Large intestine (tissue), 3 donors: ENCODE results near the gene DLD. TPM values are rescaled to one million over a fixed set of nuclear protein-coding genes. Genes with fewer than 3 reads are reported as not detected.

Experiments used
- DNase-seq, 2 donors: peaks; one replicate each; pipeline versions ENCODE4 v3.0.0 to v3.0.0-alpha.2; 2013
- H3K27ac ChIP-seq: one replicate; pipeline ENCODE4 v1.5.1; 2013; ENCODE audit warnings: low read length
- H3K27me3 ChIP-seq: 2 replicates; pipeline ENCODE4 v1.6.1; 2013; ENCODE audit warnings: low read length; ENCODE audit not compliant: control insufficient read depth, insufficient read depth
- H3K36me3 ChIP-seq: 2 replicates; pipeline ENCODE4 v1.6.1; 2013; ENCODE audit warnings: low read length; ENCODE audit not compliant: control insufficient read depth, insufficient read depth
- H3K4me1 ChIP-seq: one replicate; pipeline ENCODE4 v1.6.1; 2013; ENCODE audit warnings: low read length; ENCODE audit not compliant: control insufficient read depth, insufficient read depth
- H3K4me3 ChIP-seq: one replicate; pipeline ENCODE4 v1.5.1; 2013; ENCODE audit warnings: low read length
- H3K9me3 ChIP-seq: one replicate; pipeline ENCODE4 v1.6.1; 2013; ENCODE audit warnings: mild to moderate bottlenecking, low read depth, low read length, moderate library complexity; ENCODE audit not compliant: control insufficient read depth
- WGBS: methylation state at CpG from one replicate; pipeline ENCODE4 v1.1.5; 2013; ENCODE audit warnings: low lambda C conversion rate; ENCODE audit not compliant: insufficient coverage; 5-methylcytosine and 5-hydroxymethylcytosine counted together
- polyA plus RNA-seq: library from polyadenylated mRNA; unstranded; fragments of 120-200 nt; gene quantifications from one replicate; pipeline ENCODE4 v1.2.1, GENCODE V29; 2013

The DLD gene
- polyA plus RNA-seq, 1 donor, result 100 TPM

DNA sequence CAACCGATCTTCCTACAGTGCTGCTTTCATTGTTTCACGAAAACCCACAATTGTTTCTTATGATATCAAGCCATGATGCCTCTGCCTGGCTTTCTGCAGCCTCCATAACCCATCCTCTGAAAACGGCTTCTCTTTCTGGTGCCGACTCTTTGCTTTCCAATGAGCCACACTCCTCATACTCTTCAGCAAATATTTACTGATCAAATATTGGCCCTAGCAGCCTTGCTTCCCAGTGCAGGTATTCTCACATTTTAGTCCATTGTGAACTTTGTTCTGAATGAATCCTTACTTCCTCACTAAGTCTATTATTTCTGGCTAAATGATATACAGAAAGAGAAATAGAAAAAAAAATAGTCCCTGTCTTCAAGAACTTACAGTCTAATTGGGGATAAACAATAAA, 76.4 kb downstream of the DLD start:
- 34% methylated on average over 3 of the region's 4 CpGs for WGBS
- Histone ChIP-seq H3K27me3 (no peaks in the 10 kb centered on the region), H3K27ac (no peak overlapping the region), H3K36me3 (peaks cover 74% of the 10 kb centered on the region), H3K4me3 (no peak overlapping the region), H3K9me3 (no peaks in the 10 kb centered on the region), H3K4me1 (no peaks in the 10 kb centered on the region)
- no peak for DNase-seq

DNA sequence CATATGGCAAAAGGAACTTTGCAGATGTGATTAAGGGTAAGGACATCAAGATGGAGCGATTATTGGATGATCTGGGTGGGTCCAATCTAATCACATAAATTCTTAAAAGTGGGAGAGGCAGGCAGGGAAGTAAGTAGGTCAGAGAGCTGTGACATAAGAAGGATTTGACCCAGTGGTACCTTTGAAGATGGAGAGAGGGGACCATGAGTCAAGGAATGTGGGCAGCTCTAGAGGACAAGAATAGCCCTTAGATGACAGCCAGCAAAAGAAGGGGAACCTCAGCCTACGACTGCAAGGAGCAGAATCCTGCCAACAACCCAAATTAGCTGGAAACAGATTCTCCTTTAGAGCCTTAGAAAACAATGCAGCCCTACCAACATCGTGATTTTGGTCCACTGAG, 77.5 kb downstream of the DLD start:
- no peaks in the 10 kb centered on the region for H3K27me3 ChIP-seq
- no peaks in the 10 kb centered on the region for H3K9me3 ChIP-seq
- H3K36me3 ChIP-seq, result peaks cover 74% of the 10 kb centered on the region
- H3K4me3 ChIP-seq, result no peak overlapping the region
- 100% methylated on average over 1 of the region's 3 CpGs for WGBS
- no peaks in the 10 kb centered on the region for H3K4me1 ChIP-seq
- DNase-seq, result no peak
- H3K27ac ChIP-seq, result no peak overlapping the region

DNA sequence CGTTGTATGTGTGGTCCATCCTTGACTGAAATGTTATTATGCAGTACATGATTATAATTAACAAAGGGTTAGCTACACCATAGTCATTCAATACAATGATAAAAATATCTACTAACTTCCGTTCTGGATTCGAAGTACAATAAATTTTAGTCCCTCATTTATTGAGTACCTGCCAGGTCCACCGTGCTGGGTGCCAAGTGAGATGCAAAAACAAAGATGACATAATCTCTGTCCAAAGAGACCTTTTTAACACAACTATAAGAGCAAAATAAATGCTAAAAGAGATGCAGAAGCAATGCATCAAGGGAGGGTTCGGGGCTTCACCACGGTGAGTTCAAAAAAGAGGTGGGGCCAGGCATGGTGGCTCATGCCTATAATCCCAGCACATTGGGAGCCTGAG, 78.9 kb downstream of the DLD start:
- H3K4me3 ChIP-seq, result no peak overlapping the region
- no CpG with 5 or more reads among the region's 6 CpGs for WGBS
- no peak overlapping the region for H3K27ac ChIP-seq
- H3K27me3 ChIP-seq, result no peaks in the 10 kb centered on the region
- DNase-seq, result no peak
- no peaks in the 10 kb centered on the region for H3K4me1 ChIP-seq
- H3K36me3 ChIP-seq, result peaks cover 72% of the 10 kb centered on the region
- H3K9me3 ChIP-seq, result no peaks in the 10 kb centered on the region

Other genes starting within 250 kb of the DLD start
- 0.28 TPM for gene SLC26A4, start 230.4 kb upstream of the DLD start, polyA plus RNA-seq
- gene CBLL1, start 147.0 kb upstream of the DLD start, polyA plus RNA-seq, result 24.5 TPM
- 176 TPM for gene SLC26A3, start 88.0 kb upstream of the DLD start, polyA plus RNA-seq
- gene LAMB1, start 112.0 kb downstream of the DLD start, polyA plus RNA-seq, result 271 TPM
- gene LAMB4, start 239.2 kb downstream of the DLD start, polyA plus RNA-seq, result 0.42 TPM